GM23338 (cell line): ENCODE results near the gene DNAH9.
"Not testable (repeated sequence)": the region's sequence is repeated elsewhere in the genome, so short reads cannot be mapped to it uniquely, and the experiment has no call there.

ENCODE experiments used
- CREB1 ChIP-seq: fragments of 250-450 bp; sonication (Bioruptor Pico); IDR thresholded peaks from 2 replicates; pipeline ENCODE4 v1.5.0; 2020; ENCODE audit warnings: low read depth, mild to moderate bottlenecking, moderate library complexity
- CTCF ChIP-seq, 2 experiments: fragments of 200-600 bp in 1 of 2; sonication (generic) in 1 of 2; conservative IDR thresholded peaks; 2 replicates each; pipeline versions ENCODE4 v1.5.1 to v1.6.1; 2016 to 2017; ENCODE audit warnings: antibody characterized with exemption in 2 of 2, low read depth in 2 of 2, mild to moderate bottlenecking in 2 of 2, moderate library complexity in 1 of 2
- ETS1 ChIP-seq: IDR thresholded peaks from 2 replicates; pipeline ENCODE4 v1.6.1; 2016; ENCODE audit warnings: antibody characterized with exemption
- EZH2 ChIP-seq: fragments of 200-600 bp; sonication (generic); IDR thresholded peaks from one replicate; pipeline ENCODE4 v1.8.0; 2017; ENCODE audit warnings: antibody characterized with exemption, mild to moderate bottlenecking, low read depth; ENCODE audit not compliant: unreplicated experiment
- EZH2phosphoT487 ChIP-seq: fragments of 200-600 bp; sonication (generic); IDR thresholded peaks from one replicate; pipeline ENCODE4 v1.8.1; 2018; ENCODE audit warnings: antibody characterized with exemption; ENCODE audit not compliant: unreplicated experiment
- JUNB ChIP-seq: IDR thresholded peaks from one replicate; pipeline ENCODE4 v1.6.1; 2016; ENCODE audit warnings: antibody characterized with exemption; ENCODE audit not compliant: unreplicated experiment
- POLR2AphosphoS5 ChIP-seq: IDR thresholded peaks from 2 replicates; pipeline ENCODE4 v1.6.1; 2016; ENCODE audit warnings: antibody characterized with exemption, low read depth
- ZNF331 ChIP-seq: fragments of 250-450 bp; sonication (Bioruptor Pico); IDR thresholded peaks from 2 replicates; pipeline ENCODE4 v1.5.0; 2020; ENCODE audit warnings: low read depth, mild to moderate bottlenecking, moderate library complexity

- not testable (repeated sequence) for TF ChIP-seq EZH2; ZNF331 (CRISPR knock-in tag); CTCF (conservative IDR thresholded peaks at IDR 0.05; ENCODE audit: low read depth in 2 of 2); POLR2AphosphoS5; EZH2phosphoT487; ETS1; JUNB; CREB1
These were observed 351.3 kb downstream of the DNAH9 start for GRCh38 chr17:11949571-11949970.
